NOMO-1 treated with DMSO at 0.1 percent for 48 hours (cell line): ENCODE results near the gene GNAS-AS1.

Source experiments
- DNase-seq: peaks from one replicate; lab custom pipeline; 2025; ENCODE audit not compliant: unreplicated experiment; lab: John Stamatoyannopoulos, UW

The GNAS-AS1 gene

DNA sequence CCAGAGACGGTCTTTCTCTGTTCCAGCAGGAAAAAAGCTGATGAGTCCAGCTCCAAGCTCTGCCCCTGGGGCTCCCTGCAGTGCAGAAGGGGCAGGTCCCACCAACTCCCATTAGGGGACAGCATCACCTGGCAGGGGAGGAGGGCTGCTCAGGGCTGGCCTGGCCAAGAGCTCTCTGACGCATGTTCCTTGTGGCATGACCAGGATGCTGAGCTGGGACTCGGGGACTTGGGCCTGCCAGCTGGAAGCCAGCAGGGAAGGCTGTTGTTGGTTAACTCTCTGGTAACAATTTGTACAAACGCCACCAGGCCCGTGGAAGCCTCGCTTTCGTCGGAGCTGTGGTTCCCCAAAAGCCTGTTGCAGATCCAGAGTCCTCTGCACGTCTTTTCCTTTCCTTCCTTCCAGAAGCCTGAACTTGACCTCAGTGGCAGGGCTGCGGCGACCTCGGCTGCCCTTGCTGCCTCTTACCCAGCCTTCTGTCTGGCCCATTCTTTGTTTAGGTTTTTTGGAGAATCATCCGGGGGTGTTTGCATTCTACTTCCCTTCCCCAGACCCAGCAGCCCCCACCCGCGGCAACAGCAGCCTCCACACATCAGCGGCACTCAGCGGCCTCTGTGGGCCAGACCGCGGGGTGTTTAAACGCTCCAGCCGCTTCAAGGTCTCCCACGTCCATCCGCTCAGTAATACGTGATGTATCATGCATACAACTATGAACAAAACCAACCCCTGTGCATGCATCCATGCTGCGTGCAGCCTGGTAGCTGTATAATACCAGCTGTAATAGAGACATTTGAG lies 63.3 kb downstream of the GNAS-AS1 start:
- no peak for DNase-seq

DNA sequence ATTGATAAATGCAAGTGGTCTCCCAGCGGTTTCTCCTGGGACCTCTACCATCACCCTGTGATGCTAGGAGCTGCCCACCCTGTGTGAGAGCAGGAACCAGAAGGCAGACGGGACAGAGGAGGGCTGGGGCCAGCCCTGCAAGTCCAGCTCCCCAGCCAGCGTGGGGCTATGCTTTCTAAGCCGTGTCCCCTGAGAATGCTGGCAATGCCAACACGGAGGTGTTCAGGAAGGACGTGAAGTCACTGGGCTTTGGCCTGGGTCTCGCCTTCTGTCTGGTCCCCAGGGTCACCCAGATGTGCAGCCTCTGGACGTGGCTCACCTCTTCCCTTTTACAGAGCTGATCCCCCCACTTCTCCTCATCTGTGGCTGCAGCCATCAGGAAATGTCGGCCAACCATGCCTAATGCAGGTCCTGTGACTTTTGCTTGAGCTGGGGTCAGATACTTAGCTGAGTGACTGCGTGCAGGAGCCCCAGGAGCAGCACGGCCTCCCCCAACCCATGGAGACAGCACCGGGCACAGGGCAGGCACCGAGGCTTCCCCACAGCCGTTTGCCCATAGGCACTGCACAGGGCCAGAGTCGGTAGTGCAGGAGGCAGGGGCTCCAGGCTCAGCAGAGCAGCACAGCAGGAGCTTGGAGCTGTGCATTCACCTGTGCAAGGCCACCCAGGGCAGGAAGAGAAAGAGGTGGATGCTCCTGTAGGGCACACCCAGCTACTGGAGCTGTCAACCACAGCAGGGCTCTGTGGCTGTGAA lies 66.2 kb downstream of the GNAS-AS1 start:
- DNase-seq = no peak

DNA sequence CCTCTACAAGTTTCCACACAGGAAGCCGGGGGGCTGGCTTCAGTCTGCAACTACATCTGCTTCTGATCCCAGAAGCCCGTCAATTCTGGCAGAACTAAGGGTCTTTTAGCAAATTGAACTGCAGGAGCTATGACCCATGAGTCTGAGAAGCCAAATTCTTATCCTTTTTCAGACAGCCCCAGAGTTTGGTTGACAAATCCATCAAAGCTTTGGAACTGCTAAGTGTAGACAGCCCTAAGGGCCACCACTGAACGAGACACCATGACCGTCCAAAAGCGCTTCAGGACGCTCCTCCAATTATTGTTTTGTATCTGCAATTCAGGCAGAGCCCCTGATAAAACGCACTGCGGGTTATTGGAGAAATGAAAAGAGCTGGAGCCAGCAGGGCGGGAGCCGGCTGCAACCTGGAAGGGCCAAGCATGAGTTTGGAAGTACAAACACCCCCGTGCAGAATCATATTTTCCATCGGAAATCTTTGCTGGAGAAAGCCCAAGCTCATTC lies 67.1 kb downstream of the GNAS-AS1 start:
- no peak for DNase-seq

DNA sequence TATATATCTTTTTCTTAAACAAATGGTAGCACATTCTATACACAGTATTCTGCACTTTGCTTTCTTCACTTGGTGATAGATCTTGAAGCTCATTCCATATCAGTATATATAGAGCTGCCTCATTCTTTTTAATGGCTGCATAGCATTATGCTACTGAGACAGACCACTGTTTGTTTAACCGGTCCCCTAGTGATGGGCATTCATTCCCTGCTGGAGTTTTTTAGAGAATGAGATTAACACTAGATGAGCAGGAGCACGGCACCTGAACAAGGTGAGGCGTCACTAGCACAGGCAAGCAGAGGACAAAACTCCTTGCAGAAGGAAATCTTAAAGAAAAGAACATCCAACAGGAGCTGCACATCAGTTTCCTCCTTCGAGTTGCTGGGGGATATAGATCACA lies 69.6 kb downstream of the GNAS-AS1 start:
- no peak for DNase-seq

DNA sequence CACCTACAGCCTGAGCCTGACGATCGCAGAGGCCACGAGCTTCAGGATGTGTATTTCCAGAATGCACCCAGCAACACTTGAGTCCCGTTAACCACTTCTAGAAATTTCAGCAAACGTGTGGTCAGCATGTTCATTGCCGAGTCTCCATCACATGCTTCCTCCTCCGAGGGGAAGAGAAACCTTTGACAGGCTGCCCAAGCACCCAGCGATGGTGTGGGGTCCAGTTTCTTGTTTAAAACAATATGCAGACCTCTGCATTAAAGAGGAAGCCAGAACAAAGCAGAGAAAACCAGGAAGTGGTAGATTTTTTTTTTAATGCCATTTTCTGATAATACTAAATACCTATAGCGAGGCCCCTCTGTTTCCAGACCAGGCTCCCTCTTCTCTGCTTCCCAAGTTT lies 71.9 kb downstream of the GNAS-AS1 start:
- DNase-seq = peak; percentile 49

DNA sequence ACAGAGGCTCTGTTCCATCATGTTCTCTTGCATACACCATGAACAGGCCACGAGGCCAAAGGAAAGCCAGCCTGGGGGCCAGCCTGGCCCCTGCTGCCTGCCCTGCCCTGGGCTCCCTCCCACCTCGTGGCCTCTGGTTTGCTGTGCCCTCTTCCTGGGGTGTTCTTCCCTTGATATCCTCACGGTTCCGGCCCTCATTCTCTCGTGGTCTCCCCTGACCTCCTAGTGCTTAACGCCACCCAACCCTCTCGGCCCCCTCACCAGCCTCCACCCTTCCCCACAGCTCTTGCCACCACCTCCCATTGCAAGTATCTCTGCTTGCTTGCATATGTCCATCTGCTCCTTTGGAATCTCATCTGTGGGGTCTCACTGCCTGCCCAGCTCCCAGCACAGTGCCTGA lies 73.0 kb downstream of the GNAS-AS1 start:
- DNase-seq = no peak

DNA sequence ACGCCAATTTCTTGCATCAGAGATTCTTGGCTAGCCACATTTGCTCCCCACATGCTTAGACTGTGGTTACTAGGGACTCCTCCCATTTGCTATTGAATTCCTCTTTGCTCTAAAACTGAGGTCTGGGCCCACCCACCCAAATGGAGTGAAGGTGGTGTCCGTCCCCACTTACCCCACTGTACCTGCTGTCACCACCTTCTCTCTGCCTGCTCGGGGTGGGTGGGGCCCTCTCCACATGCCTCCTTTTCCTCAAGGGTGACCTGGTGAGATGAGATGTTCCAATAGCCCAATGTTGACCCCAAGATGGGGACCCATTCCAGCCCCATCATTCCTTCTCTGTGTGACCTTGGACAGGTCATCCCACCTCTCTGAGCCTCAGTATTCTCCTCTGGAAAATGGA lies 74.6 kb downstream of the GNAS-AS1 start:
- no peak for DNase-seq

DNA sequence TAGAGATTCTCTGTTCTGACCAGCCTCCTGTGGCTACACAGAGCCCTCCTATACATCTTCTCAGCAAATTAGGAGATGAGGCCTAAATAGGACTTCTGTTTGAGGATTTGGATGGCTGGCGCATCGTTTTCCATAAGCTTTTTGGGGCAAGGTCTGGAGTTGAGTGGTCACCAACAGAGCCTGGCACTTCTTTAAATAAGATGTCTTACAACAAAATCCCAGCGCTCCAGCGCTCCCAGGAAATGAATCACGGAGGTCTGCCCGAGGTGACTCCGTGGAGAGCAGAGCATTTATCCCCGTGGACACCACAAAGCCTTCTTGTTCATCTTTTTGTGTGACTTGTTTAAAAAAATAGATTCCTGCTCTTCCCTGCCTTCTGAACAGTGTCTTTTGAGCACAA lies 75.3 kb downstream of the GNAS-AS1 start:
- DNase-seq = no peak

DNA sequence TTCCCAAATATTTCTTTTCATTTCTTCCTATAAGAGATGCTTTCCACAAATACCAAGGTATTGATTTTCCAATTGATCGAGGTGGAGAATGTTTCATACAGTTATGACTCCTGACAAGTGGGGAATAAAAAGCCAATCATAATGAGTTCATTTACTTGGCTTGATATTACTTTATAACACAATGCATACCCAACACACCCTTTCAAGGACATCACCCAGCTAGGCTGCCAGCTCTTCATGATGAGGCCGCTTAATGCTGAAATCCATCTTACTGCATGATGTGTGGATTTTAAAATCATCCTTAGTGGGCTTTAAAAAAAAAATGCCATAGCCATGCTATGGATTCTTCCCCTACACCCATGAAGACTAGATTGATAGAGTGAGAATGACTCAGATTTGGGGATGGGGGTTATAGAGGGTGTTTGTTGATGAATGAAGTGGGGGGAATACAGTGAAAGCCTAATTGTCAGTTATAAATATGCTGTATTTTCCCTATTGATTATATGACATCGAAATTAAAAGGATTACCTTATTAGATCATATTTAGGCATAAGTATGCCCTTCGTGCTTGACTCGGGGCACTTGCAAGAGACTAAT lies 75.9 kb downstream of the GNAS-AS1 start:
- DNase-seq = no peak

DNA sequence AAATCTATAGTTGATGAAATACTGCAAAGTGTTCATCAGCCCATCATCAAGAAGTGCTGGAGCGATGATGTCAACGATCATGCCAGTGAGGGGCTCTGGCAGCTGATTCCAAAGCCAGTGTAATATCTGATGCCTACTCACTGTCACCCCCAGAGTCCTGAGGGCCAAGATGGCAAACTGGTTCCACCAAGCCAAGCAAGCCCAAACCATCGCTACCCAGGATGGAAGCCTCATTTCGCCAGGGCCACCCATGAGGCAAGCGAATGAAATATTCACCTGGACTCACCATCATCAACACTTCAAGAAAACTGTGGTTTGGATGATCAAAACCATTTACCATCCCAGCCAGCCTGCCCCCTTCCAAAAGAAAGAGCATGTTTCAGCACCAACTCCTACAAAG lies 76.5 kb downstream of the GNAS-AS1 start:
- no peak for DNase-seq

DNA sequence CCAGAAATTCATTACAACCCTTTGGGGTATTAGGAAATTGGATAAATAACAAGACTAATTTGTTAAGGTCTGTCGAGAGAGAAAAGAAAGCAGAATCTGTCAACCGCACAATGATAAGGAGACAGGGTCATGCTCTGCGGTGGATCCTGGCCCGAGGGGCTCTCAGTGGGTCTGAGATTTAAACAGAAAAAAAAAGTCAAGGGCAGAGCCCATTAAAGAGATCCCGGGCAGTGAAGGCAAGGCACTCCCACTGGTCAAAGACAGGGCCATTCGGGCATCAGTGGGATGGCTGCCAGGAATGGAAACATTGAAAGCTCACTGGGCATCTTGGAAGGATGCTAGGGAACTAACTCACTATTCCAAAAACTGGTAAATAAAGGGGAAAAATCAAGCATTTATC lies 77.9 kb downstream of the GNAS-AS1 start:
- no peak for DNase-seq
